ENCODE data around the gene C3AR1. TPM values are rescaled to one million over a fixed set of nuclear protein-coding genes. Genes with fewer than 3 reads are reported as not detected.

C3AR1 gene
- total and polyA plus RNA-seq, 2 experiments from 2014 or later = 1.2 to 5.9 TPM

- no peaks in the 10 kb centered on the region for H3K79me2 ChIP-seq
- H3K27me3 ChIP-seq = no peaks in the 10 kb centered on the region
- H3K4me1 ChIP-seq (ENCODE audit: insufficient read depth) = no peaks in the 10 kb centered on the region
- H3K4me3 ChIP-seq = no peak overlapping the region
- H3K9me2 ChIP-seq (replicated peaks; ENCODE audit: insufficient read depth) = no peaks in the 10 kb centered on the region
- TF ChIP-seq EZH2 (IDR thresholded peaks at IDR 0.05; ENCODE audit: borderline replicate concordance) (no peak), EZH2phosphoT487 (IDR thresholded peaks at IDR 0.05; ENCODE audit: low read depth, severe bottlenecking, unreplicated experiment) (no peak)
- TF ChIP-seq, protein P1, sequence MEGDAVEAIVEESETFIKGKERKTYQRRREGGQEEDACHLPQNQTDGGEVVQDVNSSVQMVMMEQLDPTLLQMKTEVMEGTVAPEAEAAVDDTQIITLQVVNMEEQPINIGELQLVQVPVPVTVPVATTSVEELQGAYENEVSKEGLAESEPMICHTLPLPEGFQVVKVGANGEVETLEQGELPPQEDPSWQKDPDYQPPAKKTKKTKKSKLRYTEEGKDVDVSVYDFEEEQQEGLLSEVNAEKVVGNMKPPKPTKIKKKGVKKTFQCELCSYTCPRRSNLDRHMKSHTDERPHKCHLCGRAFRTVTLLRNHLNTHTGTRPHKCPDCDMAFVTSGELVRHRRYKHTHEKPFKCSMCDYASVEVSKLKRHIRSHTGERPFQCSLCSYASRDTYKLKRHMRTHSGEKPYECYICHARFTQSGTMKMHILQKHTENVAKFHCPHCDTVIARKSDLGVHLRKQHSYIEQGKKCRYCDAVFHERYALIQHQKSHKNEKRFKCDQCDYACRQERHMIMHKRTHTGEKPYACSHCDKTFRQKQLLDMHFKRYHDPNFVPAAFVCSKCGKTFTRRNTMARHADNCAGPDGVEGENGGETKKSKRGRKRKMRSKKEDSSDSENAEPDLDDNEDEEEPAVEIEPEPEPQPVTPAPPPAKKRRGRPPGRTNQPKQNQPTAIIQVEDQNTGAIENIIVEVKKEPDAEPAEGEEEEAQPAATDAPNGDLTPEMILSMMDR (IDR thresholded peaks at IDR 0.05; ENCODE audit: poor library complexity) = no peak
- no peak overlapping the region for H3K27ac ChIP-seq
- no peaks in the 10 kb centered on the region for H3K9me3 ChIP-seq (ENCODE audit: low read depth)
- H3K4me2 ChIP-seq = no peak overlapping the region
- H3K36me3 ChIP-seq (replicated peaks; ENCODE audit: insufficient read depth, low read depth) = no peaks in the 10 kb centered on the region
- H4K20me1 ChIP-seq (ENCODE audit: insufficient read depth, poor library complexity, severe bottlenecking) = no peaks in the 10 kb centered on the region
- H2AFZ ChIP-seq = no peak overlapping the region
- WGBS (ENCODE audit: low lambda C conversion rate, missing lambda C conversion rate) = 77% methylated on average over 7 of the region's 7 CpGs
- DNase-seq (ENCODE audit: low spot score) = no peak
Observed at GRCh38 chr12:8011331-8011730, 54.8 kb downstream of the C3AR1 start.

Other genes with a start within 250 kb of the C3AR1 start
- 6.1 TPM in 2 replicates for gene SLC2A14, start 193.4 kb downstream of the C3AR1 start, total RNA-seq
- 6.6 and 10.3 TPM in 2 replicates for gene SLC2A14, start 193.4 kb downstream of the C3AR1 start, polyA plus RNA-seq
- 76.3 and 98.2 TPM in 2 replicates for gene SLC2A3, start 130.2 kb downstream of the C3AR1 start, total RNA-seq
- 65.3 and 111 TPM in 2 replicates for gene SLC2A3, start 130.2 kb downstream of the C3AR1 start, polyA plus RNA-seq
- gene FOXJ2, start 33.6 kb downstream of the C3AR1 start, total RNA-seq = 7.1 and 10.0 TPM in 2 replicates
- 14.6 and 19.0 TPM in 2 replicates for gene FOXJ2, start 33.6 kb downstream of the C3AR1 start, polyA plus RNA-seq
- 32.6 and 36.8 TPM in 2 replicates for gene NECAP1, start 15.9 kb upstream of the C3AR1 start, total RNA-seq
- 24.0 and 24.1 TPM in 2 replicates for gene NECAP1, start 15.9 kb upstream of the C3AR1 start, polyA plus RNA-seq
- not detected in 2 replicates for gene CLEC4A, start 57.3 kb upstream of the C3AR1 start, total RNA-seq
- 0.58 and 1.0 TPM in 2 replicates for gene CLEC4A, start 57.3 kb upstream of the C3AR1 start, polyA plus RNA-seq
- not detected in 2 replicates for gene ZNF705A, start 90.7 kb upstream of the C3AR1 start, total RNA-seq
- gene ZNF705A, start 90.7 kb upstream of the C3AR1 start, polyA plus RNA-seq = not detected in 2 replicates
- gene FAM90A1, start 161.3 kb upstream of the C3AR1 start, total RNA-seq = not detected in 2 replicates
- gene FAM90A1, start 161.3 kb upstream of the C3AR1 start, polyA plus RNA-seq = 0.09 TPM in 1 of 2 replicates, not detected in the other